GM12878 (cell line): ENCODE data around the gene LGALS4.

Experiments used
- CBX5 ChIP-seq: sonication (generic); IDR thresholded peaks from 2 replicates; pipeline ENCODE4 v1.6.1; 2016; ENCODE audit warnings: low read depth, moderate library complexity, mild to moderate bottlenecking, inconsistent platforms
- CTCF ChIP-seq, 3 experiments: IDR thresholded peaks in 2 of 3; conservative IDR thresholded peaks in 1 of 3; 2 replicates each; pipeline ENCODE4 v1.5.1; 2011; ENCODE audit warnings: low read depth in 3 of 3, low read length in 3 of 3, mild to moderate bottlenecking in 3 of 3, control low read depth in 2 of 3, moderate library complexity in 2 of 3, inconsistent platforms in 1 of 3, mixed read lengths in 1 of 3; ENCODE audit not compliant: control insufficient read depth in 2 of 3, insufficient read depth in 1 of 3; ENCODE audit errors: extremely low read depth in 1 of 3
- E2F8 ChIP-seq: fragments of 450-650 bp; IDR thresholded peaks from 2 replicates; pipeline ENCODE4 v1.6.1; 2018; ENCODE audit warnings: mild to moderate bottlenecking, low read depth, moderate library complexity; ENCODE audit not compliant: partially characterized antibody
- EZH2 ChIP-seq: IDR thresholded peaks from 2 replicates; pipeline ENCODE4 v1.6.1; 2012; ENCODE audit warnings: low read depth, mild to moderate bottlenecking, control low read depth, inconsistent platforms, low read length, borderline replicate concordance; ENCODE audit not compliant: control insufficient read depth
- MEF2A ChIP-seq: IDR thresholded peaks from 2 replicates; pipeline ENCODE4 v1.6.1; 2011; ENCODE audit warnings: low read depth, mild to moderate bottlenecking, low read length, moderate library complexity; ENCODE audit not compliant: insufficient read depth
- MYC ChIP-seq: IDR thresholded peaks from 2 replicates; pipeline ENCODE4 v1.6.1; 2011; ENCODE audit warnings: mild to moderate bottlenecking, low read length, moderate library complexity, inconsistent platforms; ENCODE audit not compliant: insufficient read depth, insufficient replicate concordance, insufficient read length, severe bottlenecking
- NR2C2 ChIP-seq: IDR thresholded peaks from 2 replicates; pipeline ENCODE4 v1.6.1; 2011; ENCODE audit warnings: borderline replicate concordance, low read depth; ENCODE audit not compliant: control insufficient read depth, insufficient read length
- POLR2AphosphoS5 ChIP-seq: IDR thresholded peaks from 2 replicates; pipeline ENCODE4 v1.6.1; 2011; ENCODE audit warnings: mild to moderate bottlenecking, low read length, inconsistent platforms
- YY1 ChIP-seq: IDR thresholded peaks from 2 replicates; pipeline ENCODE4 v1.6.1; 2011; ENCODE audit warnings: low read depth, mild to moderate bottlenecking, low read length
- ZNF24 ChIP-seq: fragments of 450-650 bp; IDR thresholded peaks from 2 replicates; pipeline ENCODE4 v1.6.1; 2017; ENCODE audit warnings: antibody characterized with exemption, mild to moderate bottlenecking
- TF ChIP-seq, protein P1 (sequence below): IDR thresholded peaks from 2 replicates; pipeline ENCODE4 v1.6.1; 2011; ENCODE audit warnings: low read depth, low read length, improper control_type of control experiment, borderline replicate concordance
- TF ChIP-seq, protein P2 (sequence below): IDR thresholded peaks from 2 replicates; pipeline ENCODE4 v1.6.1; 2012; ENCODE audit warnings: mild to moderate bottlenecking, low read depth, low read length
- TF ChIP-seq, protein P3 (sequence below): IDR thresholded peaks from 2 replicates; pipeline ENCODE4 v1.6.1; 2012; ENCODE audit warnings: low read depth, low read length, improper control_type of control experiment

DNA sequence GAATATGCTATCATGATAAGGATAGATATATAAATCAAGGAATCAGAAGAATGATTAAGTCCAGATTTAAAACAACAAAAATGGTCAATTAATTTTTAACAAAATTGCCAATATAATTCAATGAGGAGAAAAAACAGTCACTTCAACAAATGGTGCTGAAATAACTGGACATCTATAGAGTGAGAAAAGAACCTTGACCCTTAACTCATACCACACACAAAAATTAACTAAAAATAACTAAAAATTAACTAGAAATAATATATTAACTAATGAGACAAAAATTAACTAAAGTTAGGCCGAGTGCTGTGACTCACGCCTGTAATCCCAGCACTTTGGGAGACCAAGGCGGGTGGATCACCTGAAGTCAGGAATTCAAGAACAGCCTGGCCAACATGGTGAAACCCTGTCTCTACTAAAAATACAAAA, 48.9 kb downstream of the LGALS4 start:
- no peak for TF ChIP-seq MYC
- TF ChIP-seq, protein P1, sequence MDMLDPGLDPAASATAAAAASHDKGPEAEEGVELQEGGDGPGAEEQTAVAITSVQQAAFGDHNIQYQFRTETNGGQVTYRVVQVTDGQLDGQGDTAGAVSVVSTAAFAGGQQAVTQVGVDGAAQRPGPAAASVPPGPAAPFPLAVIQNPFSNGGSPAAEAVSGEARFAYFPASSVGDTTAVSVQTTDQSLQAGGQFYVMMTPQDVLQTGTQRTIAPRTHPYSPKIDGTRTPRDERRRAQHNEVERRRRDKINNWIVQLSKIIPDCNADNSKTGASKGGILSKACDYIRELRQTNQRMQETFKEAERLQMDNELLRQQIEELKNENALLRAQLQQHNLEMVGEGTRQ, result no peak
- TF ChIP-seq, protein P2, sequence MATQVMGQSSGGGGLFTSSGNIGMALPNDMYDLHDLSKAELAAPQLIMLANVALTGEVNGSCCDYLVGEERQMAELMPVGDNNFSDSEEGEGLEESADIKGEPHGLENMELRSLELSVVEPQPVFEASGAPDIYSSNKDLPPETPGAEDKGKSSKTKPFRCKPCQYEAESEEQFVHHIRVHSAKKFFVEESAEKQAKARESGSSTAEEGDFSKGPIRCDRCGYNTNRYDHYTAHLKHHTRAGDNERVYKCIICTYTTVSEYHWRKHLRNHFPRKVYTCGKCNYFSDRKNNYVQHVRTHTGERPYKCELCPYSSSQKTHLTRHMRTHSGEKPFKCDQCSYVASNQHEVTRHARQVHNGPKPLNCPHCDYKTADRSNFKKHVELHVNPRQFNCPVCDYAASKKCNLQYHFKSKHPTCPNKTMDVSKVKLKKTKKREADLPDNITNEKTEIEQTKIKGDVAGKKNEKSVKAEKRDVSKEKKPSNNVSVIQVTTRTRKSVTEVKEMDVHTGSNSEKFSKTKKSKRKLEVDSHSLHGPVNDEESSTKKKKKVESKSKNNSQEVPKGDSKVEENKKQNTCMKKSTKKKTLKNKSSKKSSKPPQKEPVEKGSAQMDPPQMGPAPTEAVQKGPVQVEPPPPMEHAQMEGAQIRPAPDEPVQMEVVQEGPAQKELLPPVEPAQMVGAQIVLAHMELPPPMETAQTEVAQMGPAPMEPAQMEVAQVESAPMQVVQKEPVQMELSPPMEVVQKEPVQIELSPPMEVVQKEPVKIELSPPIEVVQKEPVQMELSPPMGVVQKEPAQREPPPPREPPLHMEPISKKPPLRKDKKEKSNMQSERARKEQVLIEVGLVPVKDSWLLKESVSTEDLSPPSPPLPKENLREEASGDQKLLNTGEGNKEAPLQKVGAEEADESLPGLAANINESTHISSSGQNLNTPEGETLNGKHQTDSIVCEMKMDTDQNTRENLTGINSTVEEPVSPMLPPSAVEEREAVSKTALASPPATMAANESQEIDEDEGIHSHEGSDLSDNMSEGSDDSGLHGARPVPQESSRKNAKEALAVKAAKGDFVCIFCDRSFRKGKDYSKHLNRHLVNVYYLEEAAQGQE, result no peak
- no peak for TF ChIP-seq CTCF (IDR thresholded peaks at IDR 0.05 in 2 of 3, conservative IDR thresholded peaks at IDR 0.05 in 1 of 3; ENCODE audit: control insufficient read depth in 2 of 3, extremely low read depth in 1 of 3, insufficient read depth in 1 of 3, low read depth in 3 of 3, low read length in 3 of 3)
- TF ChIP-seq POLR2AphosphoS5, result no peak
- TF ChIP-seq, protein P3, sequence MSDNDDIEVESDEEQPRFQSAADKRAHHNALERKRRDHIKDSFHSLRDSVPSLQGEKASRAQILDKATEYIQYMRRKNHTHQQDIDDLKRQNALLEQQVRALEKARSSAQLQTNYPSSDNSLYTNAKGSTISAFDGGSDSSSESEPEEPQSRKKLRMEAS, result no peak
- TF ChIP-seq EZH2, result no peak
- TF ChIP-seq NR2C2, result no peak
- no peak for TF ChIP-seq ZNF24
- no peak for TF ChIP-seq CBX5
- TF ChIP-seq YY1, result no peak
- TF ChIP-seq MEF2A, result no peak
- no peak for TF ChIP-seq E2F8
